ENCODE data around the gene FGF16. TPM values are rescaled to one million over a fixed set of nuclear protein-coding genes. Genes with fewer than 3 reads are reported as not detected.

Gene FGF16
- total RNA-seq, 4 donors from 2014 or later, result 0.33 to 0.42 (median 0.40) TPM; not detected in 1

DNA sequence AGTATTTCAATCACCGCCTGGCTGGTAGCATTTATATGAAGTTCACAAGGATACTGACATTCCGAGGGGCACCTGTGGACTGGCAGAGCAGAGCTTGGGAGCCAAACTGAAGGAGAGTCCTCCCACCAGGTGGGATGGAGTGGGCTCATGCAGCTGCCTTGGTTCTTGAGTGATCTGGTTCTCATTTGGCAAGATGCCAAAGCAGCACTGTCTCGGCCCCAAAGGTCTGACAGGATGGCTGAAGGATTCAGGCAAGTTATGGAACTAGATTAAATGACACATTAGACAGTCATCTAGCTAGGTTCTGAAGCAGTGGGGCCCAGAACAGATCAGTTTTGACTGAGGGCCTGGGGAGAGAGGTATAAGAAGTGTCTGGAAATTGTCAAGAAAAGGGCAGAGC, 3.2 kb downstream of the FGF16 start:
- 69% methylated on average over 2 of the region's 3 CpGs for WGBS
- H3K4me1 ChIP-seq, result peaks cover 7 to 27% (median 23%) of the 10 kb centered on the region in 4 donors
- peaks cover 0 to 6% (median 0%) of the 10 kb centered on the region in 4 donors for H3K27me3 ChIP-seq
- no peak overlapping the region for H3K27ac ChIP-seq (replicated peaks in 1 of 4)
- DNase-seq (ENCODE audit: extremely low spot score), result no peak
- TF ChIP-seq CTCF (IDR thresholded peaks at IDR 0.05) (no peak), POLR2A (IDR thresholded peaks at IDR 0.05; ENCODE audit: low read depth) (no peak)
- H3K36me3 ChIP-seq, result no peaks in the 10 kb centered on the region
- H3K4me3 ChIP-seq, result no peak overlapping the region
- no peaks in the 10 kb centered on the region for H3K9me3 ChIP-seq
- intact Hi-C loops (cut with DNase I), result no loop called here

- intact Hi-C loops (cut with DNase I), result no loop called here
- no peak overlapping the region for H3K27ac ChIP-seq (replicated peaks in 1 of 4)
- no peaks in the 10 kb centered on the region for H3K9me3 ChIP-seq
- TF ChIP-seq EP300 (IDR thresholded peaks at IDR 0.05), result no peak
- TF ChIP-seq POLR2A (IDR thresholded peaks at IDR 0.05; ENCODE audit: low read depth), result no peak
- no peak for TF ChIP-seq POLR2AphosphoS5 (IDR thresholded peaks at IDR 0.05)
- TF ChIP-seq CTCF (IDR thresholded peaks at IDR 0.05), result no peak
- H3K4me1 ChIP-seq, result peaks cover 7 to 24% (median 20%) of the 10 kb centered on the region in 4 donors
- H3K4me3 ChIP-seq, result no peak overlapping the region
- DNase-seq (ENCODE audit: extremely low spot score), result no peak
- H3K27me3 ChIP-seq, result peaks cover 0 to 6% (median 0%) of the 10 kb centered on the region in 4 donors
- no peaks in the 10 kb centered on the region for H3K36me3 ChIP-seq
- WGBS, result 50% methylated on average over 1 of the region's 1 CpG
These were observed 3.8 kb downstream of the FGF16 start for GRCh38 chrX:77450996-77451395.

- TF ChIP-seq CTCF (IDR thresholded peaks at IDR 0.05) (no peak), EP300 (IDR thresholded peaks at IDR 0.05) (no peak), POLR2AphosphoS5 (IDR thresholded peaks at IDR 0.05) (no peak), POLR2A (IDR thresholded peaks at IDR 0.05; ENCODE audit: low read depth) (no peak)
- peaks cover 0 to 5% (median 0%) of the 10 kb centered on the region in 4 donors for H3K4me1 ChIP-seq
- H3K9me3 ChIP-seq, result no peaks in the 10 kb centered on the region
- no peak overlapping the region for H3K27ac ChIP-seq (replicated peaks in 1 of 4)
- H3K36me3 ChIP-seq, result no peaks in the 10 kb centered on the region
- DNase-seq (ENCODE audit: extremely low spot score), result no peak
- H3K4me3 ChIP-seq, result no peak overlapping the region
- intact Hi-C loops (cut with DNase I), result no loop called here
- no peaks in the 10 kb centered on the region for H3K27me3 ChIP-seq
- 51% methylated on average over 2 of the region's 2 CpGs for WGBS
These were observed 6.0 kb downstream of the FGF16 start for GRCh38 chrX:77453190-77453589.

DNA sequence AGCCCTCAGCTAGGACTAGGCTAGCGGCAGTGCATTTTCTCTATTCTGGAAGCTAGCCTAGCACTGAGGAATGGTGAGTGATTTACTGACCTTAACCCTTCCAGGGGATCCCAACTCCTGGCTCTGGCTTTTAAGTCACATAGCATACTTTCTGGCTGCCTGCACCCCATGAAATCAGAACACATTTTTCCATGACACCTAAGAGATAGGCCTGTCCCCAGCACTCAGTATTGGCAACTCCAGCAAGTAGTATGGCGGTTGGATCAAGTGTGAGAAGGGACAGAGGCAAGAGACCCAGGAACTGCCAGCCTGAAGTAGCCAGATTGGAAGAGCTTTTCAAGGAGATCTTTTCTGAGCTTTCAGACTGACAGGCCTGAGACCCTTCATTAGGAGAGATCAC, 8.2 kb downstream of the FGF16 start:
- Histone ChIP-seq H3K4me1 (no peaks in the 10 kb centered on the region), H3K27me3 (no peaks in the 10 kb centered on the region), H3K27ac (replicated peaks in 1 of 4) (no peak overlapping the region), H3K9me3 (no peaks in the 10 kb centered on the region), H3K4me3 (no peak overlapping the region), H3K36me3 (no peaks in the 10 kb centered on the region)
- intact Hi-C loops (cut with DNase I), result no loop called here
- DNase-seq (ENCODE audit: extremely low spot score), result no peak
- TF ChIP-seq POLR2AphosphoS5 (IDR thresholded peaks at IDR 0.05) (no peak), CTCF (IDR thresholded peaks at IDR 0.05) (no peak), POLR2A (IDR thresholded peaks at IDR 0.05; ENCODE audit: low read depth) (no peak), EP300 (IDR thresholded peaks at IDR 0.05) (no peak)
- 83% methylated on average over 2 of the region's 2 CpGs for WGBS

GRCh38 chrX:77484045-77484444, 36.9 kb downstream of the FGF16 start:
- H3K9me3 ChIP-seq, result peaks cover 0 to 8% (median 0%) of the 10 kb centered on the region in 4 donors
- no peaks in the 10 kb centered on the region for H3K36me3 ChIP-seq
- no peaks in the 10 kb centered on the region for H3K27me3 ChIP-seq
- H3K4me3 ChIP-seq, result no peak overlapping the region
- DNase-seq (ENCODE audit: extremely low spot score), result no peak
- H3K4me1 ChIP-seq, result no peaks in the 10 kb centered on the region
- intact Hi-C loops (cut with DNase I), result no loop called here
- 71% methylated on average over 5 of the region's 5 CpGs for WGBS
- TF ChIP-seq POLR2AphosphoS5 (IDR thresholded peaks at IDR 0.05), result no peak
- no peak for TF ChIP-seq POLR2A (IDR thresholded peaks at IDR 0.05; ENCODE audit: low read depth)
- no peak for TF ChIP-seq EP300 (IDR thresholded peaks at IDR 0.05)
- TF ChIP-seq CTCF (IDR thresholded peaks at IDR 0.05), result no peak
- H3K27ac ChIP-seq (replicated peaks in 1 of 4), result no peak overlapping the region

All from esophagus muscularis mucosa (tissue), 4 donors.